H9 (cell line): ENCODE results near the gene AP1B1. TPM values are rescaled to one million over a fixed set of nuclear protein-coding genes. Genes with fewer than 3 reads are reported as not detected.

ENCODE experiments used
- DNase-seq: peaks from one replicate; pipeline ENCODE4 v3.0.0-alpha.2; 2017
- H2AFZ ChIP-seq: one replicate; pipeline ENCODE4 v1.6.1; 2013; ENCODE audit warnings: mild to moderate bottlenecking, low read length, control low read depth, moderate library complexity
- H2AK5ac ChIP-seq: 2 replicates; pipeline ENCODE4 v1.6.1; 2013; ENCODE audit warnings: low read length, control low read depth, mixed read lengths; ENCODE audit not compliant: insufficient read length
- H2BK120ac ChIP-seq: one replicate; pipeline ENCODE4 v1.6.1; 2013; ENCODE audit warnings: low read depth, mild to moderate bottlenecking, low read length, control low read depth, inconsistent platforms; ENCODE audit not compliant: poor library complexity, severe bottlenecking
- H2BK12ac ChIP-seq: 2 replicates; pipeline ENCODE4 v1.6.1; 2013; ENCODE audit warnings: low read length, control low read depth, mixed read lengths, low read depth; ENCODE audit not compliant: insufficient read length
- H2BK15ac ChIP-seq: 2 replicates; pipeline ENCODE4 v1.6.1; 2013; ENCODE audit warnings: low read depth, low read length, control low read depth
- H2BK20ac ChIP-seq: one replicate; pipeline ENCODE4 v1.6.1; 2013; ENCODE audit warnings: low read depth, mild to moderate bottlenecking, low read length, control low read depth, inconsistent platforms; ENCODE audit not compliant: poor library complexity, severe bottlenecking
- H2BK5ac ChIP-seq: 2 replicates; pipeline ENCODE4 v1.6.1; 2013; ENCODE audit warnings: low read length, control low read depth, mixed read lengths; ENCODE audit not compliant: insufficient read length
- H3K14ac ChIP-seq: 2 replicates; pipeline ENCODE4 v1.6.1; 2013; ENCODE audit warnings: low read length, control low read depth; ENCODE audit not compliant: insufficient read depth
- H3K18ac ChIP-seq: 2 replicates; pipeline ENCODE4 v1.6.1; 2013; ENCODE audit warnings: low read depth, mild to moderate bottlenecking, mixed read lengths, low read length, control low read depth; ENCODE audit not compliant: insufficient read length
- H3K23ac ChIP-seq: 2 replicates; pipeline ENCODE4 v1.6.1; 2013; ENCODE audit warnings: low read length, control low read depth, mixed read lengths, low read depth; ENCODE audit not compliant: insufficient read length
- H3K23me2 ChIP-seq: 2 replicates; pipeline ENCODE4 v1.6.1; 2013; ENCODE audit warnings: low read depth, mild to moderate bottlenecking, mixed read lengths, low read length, control low read depth; ENCODE audit not compliant: insufficient read length, poor library complexity, severe bottlenecking
- H3K27ac ChIP-seq: 2 replicates; pipeline ENCODE4 v1.5.1; 2013; ENCODE audit warnings: low read length, control low read depth, mixed read lengths, low read depth; ENCODE audit not compliant: insufficient read length
- H3K27me3 ChIP-seq: 2 replicates; pipeline ENCODE4 v1.6.1; 2013; ENCODE audit warnings: low read length, control low read depth, inconsistent platforms; ENCODE audit not compliant: insufficient read depth
- H3K4ac ChIP-seq: 2 replicates; pipeline ENCODE4 v1.6.1; 2013; ENCODE audit warnings: low read depth, mild to moderate bottlenecking, control low read depth, inconsistent platforms, low read length, moderate library complexity
- H3K4me1 ChIP-seq: 2 replicates; pipeline ENCODE4 v1.6.1; 2013; ENCODE audit warnings: low read length, control low read depth, inconsistent platforms; ENCODE audit not compliant: insufficient read depth
- H3K4me2 ChIP-seq: 2 replicates; pipeline ENCODE4 v1.6.1; 2013; ENCODE audit warnings: low read length, control low read depth, mixed read lengths; ENCODE audit not compliant: insufficient read length, insufficient read depth
- H3K56ac ChIP-seq: 2 replicates; pipeline ENCODE4 v1.6.1; 2013; ENCODE audit warnings: low read depth, mild to moderate bottlenecking, mixed read lengths, low read length, control low read depth; ENCODE audit not compliant: insufficient read length
- H3K79me1 ChIP-seq: 2 replicates; pipeline ENCODE4 v1.6.1; 2013; ENCODE audit warnings: low read depth, mild to moderate bottlenecking, moderate library complexity, low read length, control low read depth, inconsistent platforms; ENCODE audit not compliant: insufficient read depth, poor library complexity, severe bottlenecking
- H3K79me2 ChIP-seq: 2 replicates; pipeline ENCODE4 v1.6.1; 2013; ENCODE audit warnings: low read length, control low read depth, inconsistent platforms; ENCODE audit not compliant: insufficient read depth
- H3K9ac ChIP-seq: 2 replicates; pipeline ENCODE4 v1.6.1; 2013; ENCODE audit warnings: low read length, control low read depth, mixed read lengths; ENCODE audit not compliant: insufficient read length; ENCODE audit errors: extremely low read depth
- H3K9me3 ChIP-seq: one replicate; pipeline ENCODE4 v1.6.1; 2013; ENCODE audit warnings: low read depth, low read length, inconsistent platforms; ENCODE audit not compliant: control insufficient read depth
- H3T11ph ChIP-seq: one replicate; pipeline ENCODE4 v1.6.1; 2013; ENCODE audit warnings: mild to moderate bottlenecking, low read length, control low read depth, inconsistent platforms
- H4K20me1 ChIP-seq: one replicate; pipeline ENCODE4 v1.6.1; 2013; ENCODE audit not compliant: control insufficient read depth, insufficient read length, insufficient read depth
- H4K5ac ChIP-seq: 2 replicates; pipeline ENCODE4 v1.6.1; 2013; ENCODE audit warnings: low read depth, mild to moderate bottlenecking, mixed read lengths, low read length, control low read depth; ENCODE audit not compliant: insufficient read length
- H4K8ac ChIP-seq: replicated peaks from 2 replicates; pipeline ENCODE4 v1.6.1; 2013; ENCODE audit warnings: low read length, control low read depth, mixed read lengths, low read depth; ENCODE audit not compliant: insufficient read length
- H4K91ac ChIP-seq: 2 replicates; pipeline ENCODE4 v1.6.1; 2013; ENCODE audit warnings: low read depth, mild to moderate bottlenecking, moderate library complexity, mixed read lengths, low read length, control low read depth; ENCODE audit not compliant: insufficient read length
- H3K27ac Mint-ChIP-seq, 3 experiments: 2 replicates in 2 of 3; 3 replicates in 1 of 3; pipeline ENCODE4 v1.8.0; 2020 to 2021; ENCODE audit warnings: mixed read lengths in 3 of 3, mild to moderate bottlenecking in 1 of 3, moderate library complexity in 1 of 3
- H3K27me3 Mint-ChIP-seq: 2 replicates; pipeline ENCODE4 v1.8.0; 2021; ENCODE audit warnings: low read depth, mild to moderate bottlenecking, moderate library complexity, mixed read lengths
- H3K36me3 Mint-ChIP-seq, 3 experiments: 2 replicates in 2 of 3; 3 replicates in 1 of 3; pipeline ENCODE4 v1.8.0; 2020 to 2021; ENCODE audit warnings: low read depth in 3 of 3, mixed read lengths in 3 of 3; ENCODE audit not compliant: insufficient read depth in 1 of 3
- H3K4me1 Mint-ChIP-seq, 2 experiments: 2 replicates each; pipeline ENCODE4 v1.8.0; 2020; ENCODE audit warnings: mixed read lengths in 2 of 2
- H3K4me3 Mint-ChIP-seq, 2 experiments: 2 replicates in 1 of 2; 3 replicates in 1 of 2; pipeline ENCODE4 v1.8.0; 2020 to 2021; ENCODE audit warnings: mild to moderate bottlenecking in 2 of 2, mixed read lengths in 2 of 2, moderate library complexity in 1 of 2
- H3K9me3 Mint-ChIP-seq, 2 experiments: 2 replicates in 1 of 2; 3 replicates in 1 of 2; pipeline ENCODE4 v1.8.0; 2020; ENCODE audit warnings: mild to moderate bottlenecking in 2 of 2, mixed read lengths in 2 of 2, moderate library complexity in 1 of 2
- WGBS: extraction: QIAGEN DNeasy Blood & Tissue Kit; methylation state at CpG from one replicate; pipeline ENCODE4 v1.1.7; 2013; ENCODE audit warnings: missing lambda C conversion rate, low lambda C conversion rate, mixed read lengths; ENCODE audit not compliant: insufficient read length; ENCODE audit errors: extremely low coverage; 5-methylcytosine and 5-hydroxymethylcytosine counted together
- total RNA-seq: library from RNA; stranded (reverse); gene quantifications from 2 replicates; pipeline ENCODE4 v1.2.1, GENCODE V29; 2021
- TF ChIP-seq, protein P1 (sequence below): fragments of 200-600 bp; sonication (generic); conservative IDR thresholded peaks from 3 replicates; pipeline ENCODE4 v1.8.0; 2021; ENCODE audit warnings: antibody characterized with exemption, mild to moderate bottlenecking

AP1B1 gene
- total RNA-seq, 1 experiment from 2014 or later: 64.0 TPM

DNA sequence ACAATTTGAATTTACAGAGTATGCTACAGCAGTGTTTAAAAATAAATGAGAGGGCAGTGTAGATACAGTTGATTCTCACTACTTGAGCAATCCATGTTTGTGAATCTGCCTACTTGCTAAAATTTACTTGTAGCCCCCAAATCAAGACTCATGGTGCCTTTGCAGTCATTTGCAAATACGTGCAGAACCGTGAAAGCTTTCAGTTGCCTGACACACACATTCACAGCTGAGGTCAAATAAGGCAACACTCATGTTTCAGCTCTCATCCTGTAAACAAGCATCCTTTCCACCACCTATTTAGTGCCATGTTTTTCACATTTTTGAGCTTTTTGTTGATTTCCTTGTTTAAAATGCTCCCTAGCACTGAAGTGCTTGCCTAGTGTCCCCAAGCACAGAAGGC, 40.3 kb downstream of the AP1B1 start:
- H3K4me1 ChIP-seq: no peaks in the 10 kb centered on the region
- no peak overlapping the region for H3K18ac ChIP-seq
- H2BK5ac ChIP-seq: no peak overlapping the region
- Mint-ChIP-seq H3K27ac (no peak overlapping the region), H3K4me1 (no peaks in the 10 kb centered on the region), H3K9me3 (no peaks in the 10 kb centered on the region), H3K36me3 (peaks cover 18 to 92% (median 46%) of the 10 kb centered on the region in 3 experiments), H3K4me3 (no peak overlapping the region), H3K27me3 (no peaks in the 10 kb centered on the region)
- no peak overlapping the region for H3K14ac ChIP-seq
- no peak overlapping the region for H2BK120ac ChIP-seq
- no peak overlapping the region for H3K4ac ChIP-seq
- no peaks in the 10 kb centered on the region for H3K79me2 ChIP-seq
- no peak overlapping the region for H3T11ph ChIP-seq
- H3K79me1 ChIP-seq: no peaks in the 10 kb centered on the region
- TF ChIP-seq, protein P1, sequence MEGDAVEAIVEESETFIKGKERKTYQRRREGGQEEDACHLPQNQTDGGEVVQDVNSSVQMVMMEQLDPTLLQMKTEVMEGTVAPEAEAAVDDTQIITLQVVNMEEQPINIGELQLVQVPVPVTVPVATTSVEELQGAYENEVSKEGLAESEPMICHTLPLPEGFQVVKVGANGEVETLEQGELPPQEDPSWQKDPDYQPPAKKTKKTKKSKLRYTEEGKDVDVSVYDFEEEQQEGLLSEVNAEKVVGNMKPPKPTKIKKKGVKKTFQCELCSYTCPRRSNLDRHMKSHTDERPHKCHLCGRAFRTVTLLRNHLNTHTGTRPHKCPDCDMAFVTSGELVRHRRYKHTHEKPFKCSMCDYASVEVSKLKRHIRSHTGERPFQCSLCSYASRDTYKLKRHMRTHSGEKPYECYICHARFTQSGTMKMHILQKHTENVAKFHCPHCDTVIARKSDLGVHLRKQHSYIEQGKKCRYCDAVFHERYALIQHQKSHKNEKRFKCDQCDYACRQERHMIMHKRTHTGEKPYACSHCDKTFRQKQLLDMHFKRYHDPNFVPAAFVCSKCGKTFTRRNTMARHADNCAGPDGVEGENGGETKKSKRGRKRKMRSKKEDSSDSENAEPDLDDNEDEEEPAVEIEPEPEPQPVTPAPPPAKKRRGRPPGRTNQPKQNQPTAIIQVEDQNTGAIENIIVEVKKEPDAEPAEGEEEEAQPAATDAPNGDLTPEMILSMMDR: no peak
- no peak overlapping the region for H2AFZ ChIP-seq
- H3K4me2 ChIP-seq: no peak overlapping the region
- no peak overlapping the region for H4K8ac ChIP-seq
- no peak overlapping the region for H3K27ac ChIP-seq
- H4K20me1 ChIP-seq: no peaks in the 10 kb centered on the region
- no peak overlapping the region for H4K5ac ChIP-seq
- DNase-seq: no peak
- no CpG with 5 or more reads among the region's 2 CpGs for WGBS
- no peaks in the 10 kb centered on the region for H3K23me2 ChIP-seq
- H3K9ac ChIP-seq: no peak overlapping the region
- H2AK5ac ChIP-seq: no peak overlapping the region
- no peak overlapping the region for H2BK12ac ChIP-seq
- no peak overlapping the region for H3K56ac ChIP-seq
- H2BK15ac ChIP-seq: no peak overlapping the region
- H2BK20ac ChIP-seq: no peak overlapping the region
- H3K27me3 ChIP-seq: no peaks in the 10 kb centered on the region
- no peak overlapping the region for H3K23ac ChIP-seq
- H3K9me3 ChIP-seq: no peaks in the 10 kb centered on the region
- no peak overlapping the region for H4K91ac ChIP-seq
